Measurements from ENCODE around the gene KNG1. TPM values are rescaled to one million over a fixed set of nuclear protein-coding genes. Genes with fewer than 3 reads are reported as not detected.

KNG1 gene
- total RNA-seq, 4 donors from 2014 or later = 1.6 to 2.0 TPM; not detected in 2

DNA sequence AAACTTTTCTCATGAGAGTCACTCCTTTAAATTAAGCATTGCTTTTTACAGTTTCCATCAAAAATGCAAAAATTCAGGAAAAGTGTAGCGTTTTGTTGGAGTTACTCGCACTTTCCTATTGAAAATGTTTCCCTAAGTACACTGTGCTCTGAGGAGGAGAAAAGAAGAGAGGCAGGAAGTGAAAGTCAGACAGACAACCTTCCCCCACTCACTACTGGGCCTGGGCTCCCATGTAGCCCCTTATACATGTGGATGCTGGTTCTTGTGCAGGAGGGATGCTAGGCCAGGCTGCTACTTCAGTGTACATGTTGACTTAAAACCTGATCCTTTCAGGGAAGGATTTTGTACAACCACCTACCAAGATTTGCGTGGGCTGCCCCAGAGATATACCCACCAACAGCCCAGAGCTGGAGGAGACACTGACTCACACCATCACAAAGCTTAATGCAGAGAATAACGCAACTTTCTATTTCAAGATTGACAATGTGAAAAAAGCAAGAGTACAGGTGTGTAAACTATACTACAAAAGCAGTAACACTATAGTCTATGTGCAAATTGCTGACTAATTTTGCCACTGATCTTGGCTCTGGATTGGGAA, 15.1 kb downstream of the KNG1 start:
- in situ Hi-C loops (cut with MboI; ENCODE audit: low pct_ligation_motif_present in 1 of 4, low pct_unique_long_range_greater_than_20kb in 1 of 4, low sequenced_read_pairs in 3 of 4) (no loop called here), intact Hi-C loops (cut with DNase I; ENCODE audit: low total_unique reads) (no loop called here)
- 88 to 91% methylated on average over 4 of the region's 4 CpGs for WGBS, 2 donors (ENCODE audit: low coverage in 1 of 2)
- TF ChIP-seq POLR2A (IDR thresholded peaks at IDR 0.05) (no peak), POLR2AphosphoS5 (IDR thresholded peaks at IDR 0.05) (no peak), EP300 (IDR thresholded peaks at IDR 0.05; ENCODE audit: low read depth) (no peak)
- TF ChIP-seq, protein P1, sequence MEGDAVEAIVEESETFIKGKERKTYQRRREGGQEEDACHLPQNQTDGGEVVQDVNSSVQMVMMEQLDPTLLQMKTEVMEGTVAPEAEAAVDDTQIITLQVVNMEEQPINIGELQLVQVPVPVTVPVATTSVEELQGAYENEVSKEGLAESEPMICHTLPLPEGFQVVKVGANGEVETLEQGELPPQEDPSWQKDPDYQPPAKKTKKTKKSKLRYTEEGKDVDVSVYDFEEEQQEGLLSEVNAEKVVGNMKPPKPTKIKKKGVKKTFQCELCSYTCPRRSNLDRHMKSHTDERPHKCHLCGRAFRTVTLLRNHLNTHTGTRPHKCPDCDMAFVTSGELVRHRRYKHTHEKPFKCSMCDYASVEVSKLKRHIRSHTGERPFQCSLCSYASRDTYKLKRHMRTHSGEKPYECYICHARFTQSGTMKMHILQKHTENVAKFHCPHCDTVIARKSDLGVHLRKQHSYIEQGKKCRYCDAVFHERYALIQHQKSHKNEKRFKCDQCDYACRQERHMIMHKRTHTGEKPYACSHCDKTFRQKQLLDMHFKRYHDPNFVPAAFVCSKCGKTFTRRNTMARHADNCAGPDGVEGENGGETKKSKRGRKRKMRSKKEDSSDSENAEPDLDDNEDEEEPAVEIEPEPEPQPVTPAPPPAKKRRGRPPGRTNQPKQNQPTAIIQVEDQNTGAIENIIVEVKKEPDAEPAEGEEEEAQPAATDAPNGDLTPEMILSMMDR (IDR thresholded peaks at IDR 0.05) = no peak
- Histone ChIP-seq H3K36me3 (no peaks in the 10 kb centered on the region), H3K27ac (no peak overlapping the region), H3K9me3 (no peaks in the 10 kb centered on the region), H3K4me3 (no peak overlapping the region), H3K27me3 (peaks cover 4% of the 10 kb centered on the region), H3K4me1 (no peaks in the 10 kb centered on the region)
- no peak for DNase-seq

DNA sequence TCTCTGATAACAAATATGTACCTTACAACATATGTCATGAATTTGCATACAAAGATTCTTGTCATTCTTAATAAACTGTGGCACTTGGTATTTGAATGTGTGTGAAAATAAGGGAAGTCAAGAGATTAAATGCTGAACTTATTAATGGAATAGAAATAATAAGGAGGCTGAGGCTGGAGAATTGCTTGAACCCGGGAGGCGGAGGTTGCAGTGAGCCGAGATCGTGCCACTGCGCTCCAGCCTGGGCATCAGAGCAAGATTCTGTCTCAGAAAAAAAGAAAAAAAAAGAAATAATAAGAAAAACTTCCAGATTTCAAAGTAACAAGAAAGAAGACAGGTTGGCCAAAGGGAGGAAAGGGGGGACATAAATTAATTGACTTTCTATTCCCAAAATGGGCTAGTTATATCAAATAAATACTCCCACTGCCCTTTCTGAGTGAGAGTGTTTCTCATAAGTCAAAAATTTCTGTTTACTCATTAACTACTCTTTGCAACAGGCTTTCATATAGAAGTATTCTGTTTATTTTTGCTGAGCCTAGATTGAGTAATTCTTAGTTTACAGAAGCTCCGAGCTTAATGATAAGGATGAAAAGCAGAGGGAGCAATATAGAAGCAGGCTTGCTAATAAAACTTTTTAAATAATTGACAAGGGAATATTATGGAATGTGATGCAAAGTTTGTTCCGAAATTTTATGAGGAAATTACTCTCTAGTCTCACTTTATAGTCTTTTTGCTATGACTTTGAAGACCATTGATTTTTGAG, 25.6 kb downstream of the KNG1 start:
- 71 to 78% methylated on average over 7 of the region's 7 CpGs for WGBS, 2 donors (ENCODE audit: low coverage in 1 of 2)
- no peak overlapping the region for H3K4me3 ChIP-seq
- no peaks in the 10 kb centered on the region for H3K9me3 ChIP-seq
- H3K36me3 ChIP-seq = no peaks in the 10 kb centered on the region
- H3K27me3 ChIP-seq = no peaks in the 10 kb centered on the region
- no peak overlapping the region for H3K27ac ChIP-seq
- DNase-seq = no peak
- in situ Hi-C loops (cut with MboI; ENCODE audit: low pct_ligation_motif_present in 1 of 4, low pct_unique_long_range_greater_than_20kb in 1 of 4, low sequenced_read_pairs in 3 of 4) (no loop called here), intact Hi-C loops (cut with DNase I; ENCODE audit: low total_unique reads) (no loop called here)
- H3K4me1 ChIP-seq = peaks cover 0 to 20% (median 10%) of the 10 kb centered on the region in 4 donors
- no peak for TF ChIP-seq POLR2AphosphoS5 (IDR thresholded peaks at IDR 0.05)
- TF ChIP-seq POLR2A (IDR thresholded peaks at IDR 0.05) = no peak
- TF ChIP-seq, protein P1 (IDR thresholded peaks at IDR 0.05) = no peak
- TF ChIP-seq EP300 (IDR thresholded peaks at IDR 0.05; ENCODE audit: low read depth) = no peak

DNA sequence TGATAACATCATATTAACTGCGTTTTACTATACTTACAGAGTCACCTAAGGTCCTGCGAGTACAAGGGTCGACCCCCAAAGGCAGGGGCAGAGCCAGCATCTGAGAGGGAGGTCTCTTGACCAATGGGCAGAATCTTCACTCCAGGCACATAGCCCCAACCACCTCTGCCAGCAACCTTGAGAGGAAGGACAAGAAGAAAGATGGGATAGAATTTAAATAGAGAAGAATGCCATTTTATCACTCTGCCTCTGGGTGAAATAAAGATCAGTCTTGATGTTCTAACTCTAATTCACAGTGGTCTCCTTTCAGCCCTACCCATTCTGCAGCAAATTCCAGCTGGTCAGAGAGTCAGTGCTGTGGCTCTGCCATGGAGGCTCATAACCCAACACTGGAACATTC, 26.5 kb downstream of the KNG1 start:
- no peaks in the 10 kb centered on the region for H3K36me3 ChIP-seq
- 63% methylated on average over 3 of the region's 3 CpGs; no CpG with 5 or more reads in 1 of the 2 donors for WGBS, 2 donors (ENCODE audit: low coverage in 1 of 2)
- intact Hi-C loops (cut with DNase I; ENCODE audit: low total_unique reads) (no loop called here), in situ Hi-C loops (cut with MboI; ENCODE audit: low pct_ligation_motif_present in 1 of 4, low pct_unique_long_range_greater_than_20kb in 1 of 4, low sequenced_read_pairs in 3 of 4) (no loop called here)
- H3K27me3 ChIP-seq = no peaks in the 10 kb centered on the region
- H3K4me1 ChIP-seq = peaks cover 0 to 20% (median 10%) of the 10 kb centered on the region in 4 donors
- no peaks in the 10 kb centered on the region for H3K9me3 ChIP-seq
- no peak for DNase-seq
- no peak overlapping the region for H3K4me3 ChIP-seq
- H3K27ac ChIP-seq = peak overlapping the region in 2 of 4 donors; percentile 60 to 71
- TF ChIP-seq POLR2AphosphoS5 (IDR thresholded peaks at IDR 0.05) (no peak), EP300 (IDR thresholded peaks at IDR 0.05; ENCODE audit: low read depth) (no peak), POLR2A (IDR thresholded peaks at IDR 0.05) (no peak)
- TF ChIP-seq, protein P1 (IDR thresholded peaks at IDR 0.05) = no peak

DNA sequence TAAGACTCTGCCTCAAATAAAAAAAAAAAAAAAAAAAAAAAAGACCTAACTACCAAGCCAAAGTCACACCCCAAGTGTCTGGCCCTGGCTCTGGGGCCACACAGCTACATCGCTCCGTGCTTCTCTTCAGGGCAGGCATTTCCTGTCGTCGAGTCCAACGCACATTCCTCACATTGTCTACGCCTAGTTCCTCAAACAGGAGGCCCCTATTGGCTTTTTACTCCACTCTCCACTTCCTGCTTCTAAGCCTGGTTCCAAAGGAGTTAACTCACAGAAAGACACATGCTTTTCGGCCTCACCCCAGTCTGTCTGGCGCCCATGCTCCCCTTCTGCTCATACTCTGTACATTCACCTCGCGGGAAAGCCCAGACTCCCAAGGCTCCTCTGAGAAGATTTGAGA, 28.8 kb downstream of the KNG1 start:
- Histone ChIP-seq H3K4me3 (no peak overlapping the region), H3K9me3 (no peaks in the 10 kb centered on the region), H3K27ac (peak overlapping the region; percentile 17 to 73 (median 60)), H3K36me3 (no peaks in the 10 kb centered on the region), H3K4me1 (peaks cover 0 to 20% (median 10%) of the 10 kb centered on the region in 4 donors), H3K27me3 (no peaks in the 10 kb centered on the region)
- DNase-seq = peak; percentile 57
- no peak for TF ChIP-seq EP300 (IDR thresholded peaks at IDR 0.05; ENCODE audit: low read depth)
- TF ChIP-seq, protein P1 (IDR thresholded peaks at IDR 0.05) = no peak
- TF ChIP-seq POLR2A (IDR thresholded peaks at IDR 0.05) = no peak
- TF ChIP-seq POLR2AphosphoS5 (IDR thresholded peaks at IDR 0.05) = peak in 1 of 3 donors; percentile 47
- in situ Hi-C loops (cut with MboI; ENCODE audit: low pct_ligation_motif_present in 1 of 4, low pct_unique_long_range_greater_than_20kb in 1 of 4, low sequenced_read_pairs in 3 of 4) = no loop called here
- WGBS, 2 donors (ENCODE audit: low coverage in 1 of 2) = 30% methylated on average over 10 of the region's 10 CpGs; no CpG with 5 or more reads in 1 of the 2 donors
- intact Hi-C loops (cut with DNase I; ENCODE audit: low total_unique reads) = no loop called here

Data from transverse colon (tissue), 4 donors.